MG63 (cell line): ENCODE data around the gene AFTPH. TPM values are rescaled to one million over a fixed set of nuclear protein-coding genes. Genes with fewer than 3 reads are reported as not detected.

Experiments used
- DNase-seq: peaks from one replicate; pipeline ENCODE4 v3.0.0-alpha.2; 2020
- H3K27me3 ChIP-seq: fragments of 250-450 bp; sonication (Bioruptor Pico); 2 replicates; pipeline ENCODE4 v1.5.1; 2020; ENCODE audit warnings: mild to moderate bottlenecking, moderate library complexity
- H3K36me3 ChIP-seq: fragments of 250-450 bp; sonication (Bioruptor Pico); 2 replicates; pipeline ENCODE4 v1.5.1; 2020; ENCODE audit warnings: mild to moderate bottlenecking, moderate library complexity
- H3K4me3 ChIP-seq: fragments of 250-450 bp; sonication (Bioruptor Pico); 2 replicates; pipeline ENCODE4 v1.5.1; 2020; ENCODE audit warnings: mild to moderate bottlenecking, moderate library complexity
- H3K9me3 ChIP-seq: fragments of 250-450 bp; sonication (Bioruptor Pico); 2 replicates; pipeline ENCODE4 v1.5.1; 2020; ENCODE audit warnings: mild to moderate bottlenecking, moderate library complexity
- total RNA-seq: library from RNA; depleted of rRNA; stranded (reverse); fragments of >200 nt; shearing (Covaris generic); gene quantifications from 2 replicates; pipeline ENCODE4 v1.2.3, GENCODE V29; 2014; ENCODE audit warnings: low replicate concordance

Gene AFTPH
- total RNA-seq, 1 experiment from 2014 or later = 16.0 TPM

GRCh38 chr2:64551851-64552250, 27.7 kb downstream of the AFTPH start:
- Histone ChIP-seq H3K36me3 (peaks cover 5% of the 10 kb centered on the region; the same call in 1 of the 2 replicates), H3K27me3 (no peaks in the 10 kb centered on the region)
- no peak for DNase-seq

GRCh38 chr2:64554117-64554516, 30.0 kb downstream of the AFTPH start:
- Histone ChIP-seq H3K27me3 (no peaks in the 10 kb centered on the region), H3K36me3 (peaks cover 17% of the 10 kb centered on the region), H3K9me3 (no peaks in the 10 kb centered on the region), H3K4me3 (no peak overlapping the region)
- no peak for DNase-seq

More at GRCh38 chr2:64551851-64552250, 27.7 kb downstream of the AFTPH start:
- Histone ChIP-seq H3K4me3 (no peak overlapping the region), H3K9me3 (no peaks in the 10 kb centered on the region)

- DNase-seq = no peak
- Histone ChIP-seq H3K4me3 (no peak overlapping the region), H3K9me3 (no peaks in the 10 kb centered on the region), H3K27me3 (no peaks in the 10 kb centered on the region), H3K36me3 (peaks cover 17% of the 10 kb centered on the region)
Measured at GRCh38 chr2:64558445-64559081, 34.4 kb downstream of the AFTPH start.

- DNase-seq = no peak
- Histone ChIP-seq H3K9me3 (no peaks in the 10 kb centered on the region), H3K36me3 (peaks cover 12% of the 10 kb centered on the region)
Measured at GRCh38 chr2:64562148-64562784, 38.1 kb downstream of the AFTPH start.

GRCh38 chr2:64563436-64563938, 39.4 kb downstream of the AFTPH start:
- H3K27me3 ChIP-seq = no peaks in the 10 kb centered on the region
- H3K4me3 ChIP-seq = no peak overlapping the region
- DNase-seq = no peak
- no peaks in the 10 kb centered on the region for H3K9me3 ChIP-seq
- peaks cover under 1% of the 10 kb centered on the region; the same call in 1 of the 2 replicates for H3K36me3 ChIP-seq

More at GRCh38 chr2:64562148-64562784, 38.1 kb downstream of the AFTPH start:
- H3K4me3 ChIP-seq = no peak overlapping the region
- no peaks in the 10 kb centered on the region for H3K27me3 ChIP-seq

- H3K36me3 ChIP-seq = peaks cover under 1% of the 10 kb centered on the region; the same call in 1 of the 2 replicates
- no peaks in the 10 kb centered on the region for H3K27me3 ChIP-seq
- no peaks in the 10 kb centered on the region for H3K9me3 ChIP-seq
- H3K4me3 ChIP-seq = no peak overlapping the region
- DNase-seq = no peak
Measured at GRCh38 chr2:64565949-64566710, 42.0 kb downstream of the AFTPH start.

- H3K36me3 ChIP-seq = peaks cover 6% of the 10 kb centered on the region
- no peaks in the 10 kb centered on the region for H3K9me3 ChIP-seq
- no peak overlapping the region for H3K4me3 ChIP-seq
- DNase-seq = no peak
- H3K27me3 ChIP-seq = no peaks in the 10 kb centered on the region
Measured at GRCh38 chr2:64567473-64567872, 43.3 kb downstream of the AFTPH start.

GRCh38 chr2:64568836-64569235, 44.7 kb downstream of the AFTPH start:
- peaks cover 10% of the 10 kb centered on the region for H3K36me3 ChIP-seq
- H3K4me3 ChIP-seq = no peak overlapping the region
- H3K9me3 ChIP-seq = no peaks in the 10 kb centered on the region
- no peak for DNase-seq
- no peaks in the 10 kb centered on the region for H3K27me3 ChIP-seq

- DNase-seq = no peak
- no peak overlapping the region for H3K4me3 ChIP-seq
- peaks cover 19% of the 10 kb centered on the region for H3K36me3 ChIP-seq
- H3K27me3 ChIP-seq = no peaks in the 10 kb centered on the region
- no peaks in the 10 kb centered on the region for H3K9me3 ChIP-seq
Measured at GRCh38 chr2:64574871-64575270, 50.7 kb downstream of the AFTPH start.

GRCh38 chr2:64581018-64581417, 56.9 kb downstream of the AFTPH start:
- no peaks in the 10 kb centered on the region for H3K9me3 ChIP-seq
- no peak overlapping the region for H3K4me3 ChIP-seq
- no peak for DNase-seq
- peaks cover 10% of the 10 kb centered on the region for H3K36me3 ChIP-seq
- no peaks in the 10 kb centered on the region for H3K27me3 ChIP-seq

GRCh38 chr2:64581777-64582539, 57.8 kb downstream of the AFTPH start:
- peaks cover 9% of the 10 kb centered on the region for H3K36me3 ChIP-seq
- no peak for DNase-seq
- no peak overlapping the region for H3K4me3 ChIP-seq
- no peaks in the 10 kb centered on the region for H3K9me3 ChIP-seq
- no peaks in the 10 kb centered on the region for H3K27me3 ChIP-seq

- H3K36me3 ChIP-seq = peaks cover 2% of the 10 kb centered on the region; the same call in 1 of the 2 replicates
- H3K9me3 ChIP-seq = no peaks in the 10 kb centered on the region
- H3K4me3 ChIP-seq = no peak overlapping the region
- no peak for DNase-seq
- no peaks in the 10 kb centered on the region for H3K27me3 ChIP-seq
Measured at GRCh38 chr2:64582774-64583340, 58.7 kb downstream of the AFTPH start.

GRCh38 chr2:64586054-64586453, 61.9 kb downstream of the AFTPH start:
- H3K36me3 ChIP-seq = peaks cover 11% of the 10 kb centered on the region
- H3K4me3 ChIP-seq = no peak overlapping the region
- DNase-seq = no peak
- H3K27me3 ChIP-seq = no peaks in the 10 kb centered on the region
- no peaks in the 10 kb centered on the region for H3K9me3 ChIP-seq

- DNase-seq = no peak
- Histone ChIP-seq H3K27me3 (no peaks in the 10 kb centered on the region), H3K36me3 (peaks cover 11% of the 10 kb centered on the region)
Measured at GRCh38 chr2:64586883-64587481, 62.9 kb downstream of the AFTPH start.

GRCh38 chr2:64587561-64587960, 63.4 kb downstream of the AFTPH start:
- no peak overlapping the region for H3K4me3 ChIP-seq
- no peaks in the 10 kb centered on the region for H3K9me3 ChIP-seq
- DNase-seq = no peak
- H3K27me3 ChIP-seq = no peaks in the 10 kb centered on the region
- peaks cover 11% of the 10 kb centered on the region for H3K36me3 ChIP-seq

More at GRCh38 chr2:64586883-64587481, 62.9 kb downstream of the AFTPH start:
- H3K9me3 ChIP-seq = no peaks in the 10 kb centered on the region
- no peak overlapping the region for H3K4me3 ChIP-seq

GRCh38 chr2:64591188-64591587, 67.1 kb downstream of the AFTPH start:
- Histone ChIP-seq H3K36me3 (peaks cover 11% of the 10 kb centered on the region), H3K4me3 (no peak overlapping the region), H3K9me3 (no peaks in the 10 kb centered on the region), H3K27me3 (no peaks in the 10 kb centered on the region)
- no peak for DNase-seq
